BJ (cell line): ENCODE results near the gene OR51D1. TPM values are rescaled to one million over a fixed set of nuclear protein-coding genes. Genes with fewer than 3 reads are reported as not detected.

ENCODE experiments used
- CTCF ChIA-PET: fragments of 350-600 bp; formaldehyde crosslinking; extraction: SDS; loops from one replicate; lab custom pipeline; 2021; ENCODE audit warnings: antibody characterized with exemption, inconsistent platforms; lab: Yijun Ruan, JAX
- POLR2A ChIA-PET: fragments of 300-600 bp; sonication (Branson Sonifier 250); formaldehyde crosslinking; extraction: SDS; loops from one replicate; lab custom pipeline; 2021; ENCODE audit warnings: antibody characterized with exemption; lab: Charles Lee
- DNase-seq: peaks from one replicate; pipeline ENCODE4 v3.0.0-alpha.2; 2011; ENCODE audit warnings: low read depth
- H3K27me3 ChIP-seq: 2 replicates; pipeline ENCODE4 v1.6.0; 2011; ENCODE audit warnings: low read length; ENCODE audit not compliant: control insufficient read depth, insufficient read depth
- H3K36me3 ChIP-seq: 2 replicates; pipeline ENCODE4 v1.5.1; 2011; ENCODE audit warnings: low read length; ENCODE audit not compliant: control insufficient read depth, insufficient read depth
- H3K4me3 ChIP-seq: 2 replicates; pipeline ENCODE4 v1.5.1; 2011; ENCODE audit warnings: low read depth, mild to moderate bottlenecking, control low read depth, low read length
- polyA plus RNA-seq: library from polyadenylated mRNA; depleted of rRNA; stranded (reverse); fragments of >200 nt; gene quantifications from 2 replicates; pipeline ENCODE4 v1.2.3, GENCODE V29; 2011
- TF ChIP-seq, protein P1 (sequence below): IDR thresholded peaks from 2 replicates; pipeline ENCODE4 v1.5.1; 2011; ENCODE audit warnings: low read depth, mild to moderate bottlenecking, control low read depth, inconsistent platforms, low read length, moderate library complexity; ENCODE audit not compliant: insufficient read depth

OR51D1 gene
- polyA plus RNA-seq, 1 experiment = not detected

DNA sequence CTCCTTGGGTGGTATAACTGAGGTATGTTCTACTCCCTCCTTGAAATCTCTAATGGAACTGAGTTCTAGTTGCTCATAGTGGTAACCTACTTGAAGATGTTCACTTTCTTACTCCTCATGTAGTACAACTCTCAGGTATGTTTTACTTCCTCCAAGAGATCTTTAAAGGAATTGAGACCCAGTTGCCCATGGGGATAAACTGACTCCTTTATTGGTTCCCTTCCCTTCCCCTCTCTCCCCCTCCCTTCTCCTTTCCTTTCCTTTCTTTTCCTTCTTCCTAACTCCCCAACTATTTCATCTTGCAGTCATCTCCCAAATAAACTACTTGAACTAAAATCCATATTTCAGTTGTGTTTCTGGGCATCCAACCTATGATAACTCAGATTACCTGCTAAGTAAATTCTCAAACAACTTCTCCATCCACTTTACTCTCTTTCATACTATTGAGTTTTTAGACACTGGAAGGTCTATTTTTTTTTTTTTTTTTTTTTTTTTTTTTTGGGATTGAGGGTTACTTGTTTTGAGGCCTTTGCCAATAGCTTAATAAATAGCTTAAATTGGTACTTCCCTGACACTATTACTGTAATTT is 21.3 kb upstream of the OR51D1 start:
- Histone ChIP-seq H3K36me3 (no peaks in the 10 kb centered on the region), H3K27me3 (no peaks in the 10 kb centered on the region; the same call in 1 of the 2 replicates), H3K4me3 (no peak overlapping the region)
- DNase-seq = no peak
- TF ChIP-seq, protein P1, sequence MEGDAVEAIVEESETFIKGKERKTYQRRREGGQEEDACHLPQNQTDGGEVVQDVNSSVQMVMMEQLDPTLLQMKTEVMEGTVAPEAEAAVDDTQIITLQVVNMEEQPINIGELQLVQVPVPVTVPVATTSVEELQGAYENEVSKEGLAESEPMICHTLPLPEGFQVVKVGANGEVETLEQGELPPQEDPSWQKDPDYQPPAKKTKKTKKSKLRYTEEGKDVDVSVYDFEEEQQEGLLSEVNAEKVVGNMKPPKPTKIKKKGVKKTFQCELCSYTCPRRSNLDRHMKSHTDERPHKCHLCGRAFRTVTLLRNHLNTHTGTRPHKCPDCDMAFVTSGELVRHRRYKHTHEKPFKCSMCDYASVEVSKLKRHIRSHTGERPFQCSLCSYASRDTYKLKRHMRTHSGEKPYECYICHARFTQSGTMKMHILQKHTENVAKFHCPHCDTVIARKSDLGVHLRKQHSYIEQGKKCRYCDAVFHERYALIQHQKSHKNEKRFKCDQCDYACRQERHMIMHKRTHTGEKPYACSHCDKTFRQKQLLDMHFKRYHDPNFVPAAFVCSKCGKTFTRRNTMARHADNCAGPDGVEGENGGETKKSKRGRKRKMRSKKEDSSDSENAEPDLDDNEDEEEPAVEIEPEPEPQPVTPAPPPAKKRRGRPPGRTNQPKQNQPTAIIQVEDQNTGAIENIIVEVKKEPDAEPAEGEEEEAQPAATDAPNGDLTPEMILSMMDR = no peak
- ChIA-PET CTCF (no interaction called here), POLR2A (no interaction called here)

DNA sequence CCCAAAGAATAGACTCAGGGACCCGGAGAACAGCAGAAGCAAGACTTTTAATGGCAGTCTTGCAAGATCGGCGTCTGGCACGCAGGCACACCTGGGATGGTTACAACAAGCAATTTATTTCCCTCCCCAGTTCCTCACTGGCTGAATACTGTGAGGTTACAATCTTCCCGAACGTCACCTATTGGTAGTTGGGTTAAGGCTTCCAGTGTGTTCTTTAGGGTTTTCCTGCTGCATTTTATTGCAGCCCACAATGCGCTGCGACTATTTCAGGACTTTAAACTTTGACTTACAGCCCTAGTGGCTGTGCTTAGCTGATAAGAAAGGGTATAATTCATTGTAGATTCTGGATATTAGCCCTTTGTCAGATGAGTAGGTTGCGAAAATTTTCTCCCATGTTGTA is 17.8 kb upstream of the OR51D1 start:
- no peak for DNase-seq
- ChIA-PET CTCF (no interaction called here), POLR2A (no interaction called here)
- Histone ChIP-seq H3K4me3 (no peak overlapping the region), H3K36me3 (no peaks in the 10 kb centered on the region), H3K27me3 (no peaks in the 10 kb centered on the region)
- TF ChIP-seq, protein P1 = no peak

DNA sequence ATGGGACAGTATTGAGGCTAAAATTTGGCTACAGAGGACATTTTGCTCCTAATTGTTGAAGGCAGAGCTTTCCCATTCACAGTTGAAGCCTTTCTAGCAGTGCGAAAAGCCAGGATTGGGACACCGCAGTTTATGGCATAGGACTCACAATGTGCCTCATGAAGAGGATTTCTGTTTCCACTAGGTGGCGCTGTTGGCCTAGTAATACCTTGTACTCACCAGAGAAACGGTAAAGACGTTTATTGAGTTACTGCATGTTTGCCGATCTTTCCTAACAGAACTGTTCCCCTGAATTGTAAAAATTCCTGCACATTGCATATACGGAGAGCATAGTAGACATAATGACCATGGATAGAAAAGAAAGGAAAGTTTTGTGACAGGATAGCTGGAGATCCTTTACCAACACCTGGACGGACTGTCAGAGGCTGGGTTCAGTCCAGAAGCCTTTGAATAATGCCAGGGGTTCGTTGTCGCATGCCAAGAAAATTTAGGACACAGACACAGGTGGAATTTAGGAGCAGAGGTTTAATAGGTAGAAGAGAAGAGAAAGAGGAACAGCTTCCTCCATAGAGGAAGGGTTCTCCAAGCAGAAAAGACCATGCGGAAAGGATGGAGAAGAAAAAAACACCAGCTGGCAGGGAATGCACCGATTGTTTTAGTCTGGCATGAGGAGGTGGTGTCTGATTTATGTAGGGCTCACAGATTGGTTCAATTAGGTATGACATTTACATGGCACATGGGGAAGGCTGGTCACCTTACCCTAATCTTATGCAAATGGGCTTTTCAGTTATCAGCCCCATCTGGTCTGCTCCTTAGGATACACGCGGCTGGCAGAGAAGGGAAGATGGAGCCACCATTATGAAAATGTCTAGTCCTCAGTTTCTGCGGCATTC is 10.8 kb upstream of the OR51D1 start:
- CTCF ChIA-PET = interaction anchor here (0.5 to 3.9 kb wide), 6 partner anchors 10 to 760 kb away, joined by 3 to 31 read pairs (median 3); partner anchors contain the start of gene OR51D1

DNA sequence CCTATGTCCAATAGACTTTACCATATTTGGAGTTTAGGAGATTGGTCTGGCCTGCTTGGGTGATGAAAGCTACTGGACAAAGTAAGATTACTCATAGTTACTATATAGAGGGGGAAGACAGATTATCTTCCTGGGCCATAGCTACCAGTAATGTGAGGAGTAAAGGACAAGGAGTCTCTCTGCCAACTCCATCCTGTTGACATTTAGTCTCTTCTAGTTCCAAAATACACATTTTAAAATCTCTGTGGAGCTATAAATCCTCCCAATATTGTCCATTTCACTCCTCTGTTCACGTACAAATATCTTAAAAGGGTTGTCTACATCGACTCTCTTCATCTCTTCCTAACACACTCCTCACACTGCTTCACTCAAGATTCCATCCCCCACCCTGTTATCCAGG is 1.1 kb upstream of the OR51D1 start:
- Histone ChIP-seq H3K4me3 (no peak overlapping the region), H3K36me3 (no peaks in the 10 kb centered on the region), H3K27me3 (no peaks in the 10 kb centered on the region)
- ChIA-PET CTCF (interaction anchor here (1.0 to 3.0 kb wide), 22 partner anchors 9 to 448 kb away, joined by 3 to 31 read pairs (median 7); no protein-coding TSS in a partner anchor), POLR2A (no interaction called here)
- no peak for DNase-seq
- TF ChIP-seq, protein P1 = no peak

More for the DNA sequence above, 10.8 kb upstream of the OR51D1 start:
- POLR2A ChIA-PET = no interaction called here
- no peak for DNase-seq
- TF ChIP-seq, protein P1 = peak; percentile 57
- Histone ChIP-seq H3K4me3 (no peak overlapping the region), H3K27me3 (no peaks in the 10 kb centered on the region; the same call in none of the 2 replicates), H3K36me3 (no peaks in the 10 kb centered on the region)

DNA sequence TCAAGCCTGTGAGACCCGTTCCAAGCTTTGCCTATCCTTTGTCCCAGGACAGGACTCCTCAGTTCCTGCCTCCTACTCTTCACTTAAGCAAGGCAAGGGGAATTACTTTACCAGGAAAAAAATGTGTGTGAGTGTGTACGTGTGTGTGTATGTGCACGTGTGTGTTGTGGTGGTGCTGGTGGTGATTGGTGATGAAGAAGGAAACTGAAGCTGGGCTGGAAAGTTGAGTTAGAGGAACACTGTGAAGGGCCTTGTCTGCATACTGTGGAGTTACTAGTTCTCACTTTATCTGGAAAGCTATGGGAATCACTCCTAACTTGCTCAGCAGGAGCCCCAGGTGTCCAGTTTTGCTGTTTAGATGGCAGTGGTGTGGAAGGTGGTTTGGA is 378 bp downstream of the OR51D1 start:
- POLR2A ChIA-PET = no interaction called here
- H3K27me3 ChIP-seq = no peaks in the 10 kb centered on the region
- DNase-seq = no peak
- CTCF ChIA-PET = interaction anchor here (0.7 to 3.0 kb wide), 24 partner anchors 9 to 743 kb away, joined by 3 to 31 read pairs (median 5); partner anchors contain the start of gene MMP26
- no peak overlapping the region for H3K4me3 ChIP-seq
- no peaks in the 10 kb centered on the region for H3K36me3 ChIP-seq
- TF ChIP-seq, protein P1 = no peak
